ENCODE data around the gene IFT80. TPM values are rescaled to one million over a fixed set of nuclear protein-coding genes. Genes with fewer than 3 reads are reported as not detected.

IFT80 gene
- total RNA-seq, 1 experiment from 2014 or later = 15.7 TPM

Other genes starting within 250 kb of the IFT80 start
- 0.06 and 1.0 TPM in 2 replicates for gene C3orf80, start 173.8 kb downstream of the IFT80 start, total RNA-seq (2014; rRNA removed; shearing (Covaris generic))
- 140 and 152 TPM in 2 replicates for gene SMC4, start 425 bp upstream of the IFT80 start, total RNA-seq (2014; rRNA removed; shearing (Covaris generic))
- gene TRIM59, start 50.6 kb upstream of the IFT80 start, total RNA-seq (2014; rRNA removed; shearing (Covaris generic)) = 5.1 and 6.2 TPM in 2 replicates
- gene KPNA4, start 166.3 kb upstream of the IFT80 start, total RNA-seq (2014; rRNA removed; shearing (Covaris generic)) = 31.2 and 33.3 TPM in 2 replicates

Measured in Daoy (cell line).